HG03108 (cell line): ENCODE measurements around the gene DNAAF8.
"Not testable (repeated sequence)": the region's sequence is repeated elsewhere in the genome, so short reads cannot be mapped to it uniquely, and the experiment has no call there.

ENCODE experiments used
- ATAC-seq: cut with Tn5 transposase; IDR thresholded peaks from one replicate; pipeline ENCODE4 v1.9.1; 2021; ENCODE audit warnings: moderate library complexity; ENCODE audit not compliant: unreplicated experiment

Gene DNAAF8

DNA sequence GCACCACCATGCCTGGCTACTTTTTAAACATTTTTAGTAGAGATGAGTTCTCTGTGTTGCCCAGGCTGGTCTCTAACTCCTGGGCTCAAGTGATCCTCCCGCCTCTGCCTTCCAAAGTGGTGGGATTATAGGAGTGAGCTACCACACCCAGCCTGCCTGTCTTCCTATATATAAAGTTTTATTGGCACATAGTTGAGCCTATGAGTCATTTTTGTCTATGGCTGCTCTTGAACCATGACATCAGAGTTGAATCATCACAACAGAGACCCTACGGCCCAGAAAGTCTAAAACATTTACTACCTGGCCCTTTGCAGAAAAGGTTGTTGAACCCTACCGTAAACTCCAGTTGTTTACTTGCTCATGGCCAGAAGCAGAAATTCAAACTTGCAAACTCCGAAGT, 45.9 kb downstream of the DNAAF8 start:
- ATAC-seq = no peak

DNA sequence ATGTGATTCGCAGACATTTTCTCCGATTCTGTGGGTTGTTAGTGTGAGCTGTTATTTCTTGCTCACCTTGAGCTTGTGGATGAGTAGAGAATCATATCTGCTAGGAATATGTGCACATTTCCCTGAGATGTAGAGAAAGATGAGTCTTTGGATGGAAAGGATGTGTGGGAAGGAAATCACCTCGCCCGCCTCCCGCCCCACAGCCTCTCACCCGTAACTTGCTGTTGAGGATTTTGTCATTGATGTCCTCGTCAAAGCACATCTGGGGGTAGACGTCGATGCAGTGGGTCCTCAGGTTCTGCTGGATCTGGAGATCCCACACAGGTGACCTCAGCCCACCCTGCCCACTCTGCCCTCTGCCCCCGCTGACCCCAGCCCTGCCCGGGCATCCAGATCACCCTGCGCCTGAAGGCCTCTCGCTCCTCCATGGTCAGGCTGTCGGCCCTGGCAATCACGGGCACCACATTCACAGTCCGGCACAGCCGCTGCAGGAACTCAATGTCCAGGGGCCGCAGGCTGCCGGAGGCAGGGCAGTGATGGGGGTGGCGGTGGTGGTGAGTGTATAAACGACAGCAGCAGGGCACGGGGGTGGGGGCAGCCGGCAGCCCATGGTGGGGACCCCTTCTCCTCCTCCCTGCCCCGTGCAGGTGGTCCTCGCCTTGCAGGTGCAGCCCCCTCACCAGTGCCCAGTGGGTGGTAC, 49.1 kb downstream of the DNAAF8 start:
- ATAC-seq = no peak

- ATAC-seq = no peak
Measured at GRCh38 chr16:4783951-4784336, 49.6 kb downstream of the DNAAF8 start.

GRCh38 chr16:4784444-4784987, 50.2 kb downstream of the DNAAF8 start:
- ATAC-seq = not testable (repeated sequence)

- ATAC-seq = no peak
Measured at GRCh38 chr16:4785758-4786433, 51.6 kb downstream of the DNAAF8 start.

DNA sequence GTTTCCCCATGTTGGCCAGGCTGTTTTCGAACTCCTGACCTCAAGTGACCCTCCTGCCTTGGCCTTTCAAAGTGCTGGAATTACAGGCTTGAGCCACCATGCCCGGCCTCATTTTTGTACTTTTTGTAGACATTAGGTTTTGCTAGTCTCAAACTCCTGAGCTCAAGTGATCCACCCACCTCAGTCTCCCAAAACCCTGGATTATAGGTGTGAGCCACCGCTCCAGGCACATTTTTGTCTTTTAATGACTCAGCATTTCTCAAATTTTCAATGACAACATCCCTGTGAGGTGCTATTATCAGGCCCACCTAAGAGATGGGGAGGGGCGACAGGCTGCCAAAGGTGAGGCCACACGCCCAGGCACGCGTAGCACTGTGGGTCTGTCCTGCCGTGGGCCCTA, 52.7 kb downstream of the DNAAF8 start:
- no peak for ATAC-seq

DNA sequence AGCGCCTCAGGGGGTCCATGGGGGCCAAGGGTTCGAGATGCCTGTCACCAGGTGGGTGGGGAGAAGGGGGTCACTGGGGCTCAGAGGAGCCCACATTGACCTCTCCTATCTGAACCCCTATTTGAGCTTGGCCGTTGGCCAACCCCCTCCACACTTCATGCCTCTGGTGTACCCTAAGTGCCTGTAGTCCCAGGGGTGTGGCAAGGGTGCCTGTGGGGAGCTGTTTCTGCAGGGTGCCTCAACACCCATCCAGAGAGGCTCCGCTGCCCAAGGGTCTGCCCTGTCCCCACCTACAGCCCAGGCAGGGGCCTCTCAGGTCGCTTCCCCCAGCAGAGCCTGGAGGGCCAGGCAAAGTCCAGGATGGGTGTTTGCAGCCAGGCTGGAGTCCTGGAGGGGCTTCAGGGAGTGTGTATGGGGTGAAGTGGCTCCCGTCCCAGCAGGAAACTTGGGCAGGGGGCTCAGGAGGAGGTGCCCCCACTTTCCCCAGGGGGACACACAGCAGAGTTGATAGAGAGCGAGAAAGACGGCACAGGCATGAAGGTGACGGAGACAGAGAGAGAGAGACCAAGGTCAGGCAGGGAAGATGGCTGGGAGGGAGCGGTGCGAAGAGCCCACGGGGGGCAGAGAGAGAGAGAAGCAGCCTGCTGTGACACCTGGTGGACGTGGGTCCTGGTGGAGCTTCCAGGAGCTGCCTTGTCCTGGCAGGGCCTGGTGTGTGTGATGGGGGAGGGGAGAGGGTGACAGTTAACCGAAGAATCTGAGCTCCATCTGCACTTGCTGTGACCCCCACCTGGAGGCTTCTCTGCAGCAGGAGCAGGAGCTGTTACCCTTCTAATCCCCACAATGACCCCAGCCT, 53.5 kb downstream of the DNAAF8 start, which contains the start of gene SEPTIN12:
Gene SEPTIN12 (minus strand): TSS at position 719 of the 856 bp plus-strand sequence. CDS start 700 bp downstream, at position 19.
- no peak for ATAC-seq

- ATAC-seq = no peak
Measured at GRCh38 chr16:4788489-4788889, 54.2 kb downstream of the DNAAF8 start.

DNA sequence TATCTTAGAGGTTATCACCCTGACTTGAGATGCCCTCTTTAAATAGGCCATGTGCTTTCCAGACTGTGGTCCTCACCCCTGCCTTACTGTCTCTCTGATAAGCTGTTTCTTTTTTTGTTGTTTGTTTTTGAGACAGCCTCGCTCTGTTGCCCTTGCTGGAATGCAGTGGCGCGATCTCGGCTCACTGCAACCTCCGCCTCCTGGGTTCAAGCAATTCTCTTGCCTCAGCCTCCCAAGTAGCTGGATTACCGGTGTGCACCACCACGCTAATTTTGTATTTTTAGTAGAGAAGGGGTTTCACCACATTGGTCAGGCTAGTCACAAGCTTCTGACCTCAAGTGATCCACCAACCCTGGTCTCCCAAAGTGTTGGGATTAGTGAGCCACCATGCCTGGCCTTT, 54.6 kb downstream of the DNAAF8 start:
- no peak for ATAC-seq

DNA sequence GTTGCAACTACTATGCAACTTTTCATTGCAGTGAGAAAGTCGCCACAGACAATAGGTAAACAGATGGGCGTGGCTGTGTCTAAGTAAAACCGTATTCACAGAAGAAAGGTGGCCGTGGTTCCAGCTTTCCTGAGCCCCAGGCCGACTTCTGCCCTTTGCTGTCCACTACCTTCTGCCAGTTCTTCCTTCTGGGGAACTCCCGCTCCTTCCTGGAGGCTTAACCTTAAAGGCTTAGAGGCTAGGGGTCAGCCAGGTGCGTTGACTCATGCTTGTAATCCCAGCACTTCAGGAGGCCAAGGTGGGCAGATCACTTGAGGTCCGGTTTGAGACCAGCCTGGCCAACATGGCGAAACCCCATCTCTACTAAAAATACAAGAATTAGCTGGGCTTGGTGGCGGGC, 55.9 kb downstream of the DNAAF8 start:
- no peak for ATAC-seq

DNA sequence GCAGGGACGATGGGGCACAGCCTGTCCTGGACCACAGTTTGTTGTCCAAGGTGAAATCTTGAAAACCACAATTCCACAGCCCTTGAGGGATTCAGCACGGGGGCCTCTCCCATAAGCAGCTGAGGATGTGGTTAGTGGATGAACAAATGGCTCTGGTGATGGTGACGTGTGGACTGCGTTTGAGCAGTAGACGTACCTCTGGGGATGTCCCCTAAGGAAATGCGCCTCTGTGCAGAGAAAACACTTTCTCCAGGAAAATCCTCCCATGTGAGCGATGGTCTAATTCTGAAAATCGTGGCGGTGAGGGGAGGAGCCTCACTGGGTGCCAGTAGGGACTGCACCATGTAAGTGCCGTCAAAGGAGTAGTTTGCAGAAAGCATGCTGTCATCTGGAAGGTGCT, 56.5 kb downstream of the DNAAF8 start:
- no peak for ATAC-seq

DNA sequence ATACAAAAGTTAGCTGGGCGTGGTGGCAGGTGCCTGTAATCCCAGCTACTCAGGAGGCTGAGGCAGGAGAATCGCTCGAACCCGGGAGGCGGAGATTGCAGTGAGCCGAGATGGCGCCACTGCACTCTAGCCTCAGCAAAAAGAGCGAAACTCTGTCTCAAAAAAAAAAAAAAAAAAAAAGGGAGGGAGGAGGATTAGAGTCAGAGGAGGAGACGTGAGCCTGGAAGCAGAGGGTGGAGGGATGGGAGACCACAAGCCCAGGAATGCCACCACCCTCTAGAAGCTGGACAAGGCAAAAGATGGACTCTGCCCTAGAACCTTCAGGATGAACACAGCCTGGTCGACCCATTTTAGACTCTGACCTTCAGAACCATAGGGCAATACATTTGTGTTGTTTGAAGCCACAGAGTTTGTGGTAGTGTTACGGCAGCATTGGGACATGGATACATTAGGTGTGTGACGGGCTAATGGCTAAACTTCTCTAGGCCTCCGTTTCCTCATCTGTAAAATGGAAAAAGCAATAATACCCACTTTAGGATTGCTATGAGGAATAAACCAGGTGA, 58.7 kb downstream of the DNAAF8 start:
- ATAC-seq = no peak

- no peak for ATAC-seq
Measured at GRCh38 chr16:4795181-4795827, 61.0 kb downstream of the DNAAF8 start, which contains the start of gene SMIM22. Gene SMIM22 (plus strand): TSS chr16:4795369. CDS start chr16:4795735, 366 bp downstream.

DNA sequence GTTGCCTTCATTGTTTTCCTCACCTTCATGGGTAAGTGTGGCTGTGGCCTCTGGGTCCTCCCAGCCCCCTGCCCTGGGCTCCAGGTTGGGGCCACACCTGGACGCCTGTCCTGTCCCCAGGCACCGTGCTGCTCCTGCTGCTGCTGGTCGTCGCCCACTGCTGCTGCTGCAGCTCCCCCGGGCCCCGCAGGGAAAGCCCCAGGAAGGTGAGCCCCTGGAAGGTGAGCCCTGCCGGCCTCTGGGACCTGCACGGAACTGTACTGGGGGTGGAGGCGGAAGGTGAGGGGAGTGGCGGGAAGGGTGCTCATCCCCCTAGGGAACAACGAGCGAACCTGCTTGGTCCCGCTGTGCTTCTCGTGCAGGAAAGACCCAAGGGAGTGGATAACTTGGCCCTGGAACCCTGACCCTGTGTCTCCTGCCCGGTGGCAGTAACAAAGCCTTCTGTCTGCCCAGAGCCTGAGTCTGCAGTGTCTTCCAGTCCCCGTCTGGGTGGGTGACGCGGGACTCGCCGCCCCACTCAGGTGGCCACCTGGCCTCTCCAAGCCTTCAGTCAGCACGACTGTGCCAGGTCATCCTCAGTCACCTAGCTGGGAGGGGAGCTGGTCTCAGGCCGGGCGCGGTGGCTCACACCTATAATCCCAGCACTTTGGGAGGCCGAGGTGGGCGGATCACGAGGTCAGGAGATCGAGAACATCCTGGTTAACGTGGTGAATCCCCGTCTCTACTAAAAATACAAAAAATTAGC, 61.7 kb downstream of the DNAAF8 start:
- no peak for ATAC-seq

DNA sequence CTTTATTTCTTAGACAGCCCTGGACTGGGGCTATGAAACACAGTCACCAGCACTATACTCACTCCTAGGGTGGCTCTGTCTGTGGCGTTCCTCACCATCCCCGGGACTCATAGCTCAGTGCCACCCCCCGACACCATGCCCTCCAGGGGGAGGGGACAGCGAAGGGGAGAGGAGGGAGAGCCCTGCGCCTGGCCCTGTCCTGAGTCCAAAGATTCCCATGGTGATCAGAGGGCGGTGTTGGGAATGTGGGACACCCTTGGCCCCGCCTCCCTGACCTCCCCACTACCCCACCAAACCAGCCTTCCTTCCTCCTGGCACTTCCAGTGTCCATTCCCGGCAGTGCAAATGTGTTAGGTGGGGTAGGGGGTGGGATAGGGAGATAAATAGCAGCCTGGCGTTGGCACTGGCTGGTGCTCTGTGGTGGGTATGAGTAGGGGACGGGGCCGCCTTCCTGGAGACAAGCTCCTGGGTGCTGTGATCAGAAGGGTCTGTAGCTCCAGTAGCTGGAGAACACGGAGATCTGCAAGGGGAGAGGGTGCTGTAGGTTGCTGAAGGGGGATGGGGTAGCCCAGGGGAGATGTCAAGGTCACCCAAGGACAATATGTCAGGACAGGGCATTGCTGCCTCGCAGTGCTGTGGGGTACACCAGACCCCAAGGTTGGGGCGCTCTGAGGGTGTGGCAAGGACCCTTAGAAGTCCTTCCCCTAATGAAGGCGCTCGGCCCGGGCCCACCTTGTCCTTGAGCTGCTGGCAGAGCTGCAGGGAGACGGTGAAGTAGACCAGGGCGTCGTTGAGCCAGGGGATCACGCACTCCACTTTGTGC, 62.9 kb downstream of the DNAAF8 start:
- ATAC-seq = no peak

DNA sequence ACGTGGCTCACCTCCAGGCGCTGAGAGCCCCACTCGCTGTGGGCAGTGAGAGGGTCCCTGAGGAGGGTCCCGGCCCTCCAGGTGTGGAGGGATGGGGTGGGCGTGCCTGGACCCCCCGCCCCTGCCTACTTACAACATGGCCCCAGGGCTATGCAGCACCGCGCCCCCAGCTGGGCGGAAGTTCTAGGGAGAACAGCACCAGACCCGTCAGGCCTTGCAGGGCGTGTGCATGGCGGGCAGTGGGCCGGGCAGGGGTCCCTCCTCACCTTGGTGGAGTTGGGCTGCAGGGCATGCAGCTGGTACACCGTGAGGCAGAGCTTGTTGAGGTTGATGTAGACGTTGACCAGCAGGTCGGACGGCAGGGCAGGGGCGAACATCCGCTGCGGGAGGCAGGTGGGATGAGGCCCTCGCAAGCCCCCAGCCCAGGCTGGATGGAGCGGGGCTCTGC, 63.5 kb downstream of the DNAAF8 start:
- no peak for ATAC-seq

DNA sequence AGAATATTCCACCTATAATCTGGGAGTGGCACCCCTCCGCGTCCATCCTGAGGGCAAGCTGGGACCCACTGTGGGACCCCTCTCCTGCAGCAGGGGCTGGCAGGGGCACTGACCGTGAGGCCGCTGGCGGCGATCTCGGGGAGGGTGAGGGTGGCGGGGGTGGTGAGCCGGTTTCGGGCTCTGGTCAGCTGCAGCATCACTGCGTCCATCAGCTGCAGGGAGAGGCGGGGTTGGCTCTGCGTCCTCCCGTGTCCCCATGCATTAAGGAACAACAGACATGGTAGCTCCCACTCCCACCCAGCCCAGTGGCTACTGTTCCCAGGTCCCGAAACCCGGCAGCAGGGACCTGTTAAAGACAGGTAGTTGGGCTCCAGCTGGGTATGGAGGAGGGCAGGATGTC, 64.1 kb downstream of the DNAAF8 start:
- no peak for ATAC-seq
